ENCODE measurements around the gene NAP1L5. TPM values are rescaled to one million over a fixed set of nuclear protein-coding genes. Genes with fewer than 3 reads are reported as not detected.
A peak's percentile ranks its signal among the peaks of the same experiment; 100 is the strongest.

NAP1L5 gene
- total and polyA plus RNA-seq, 5 donors from 2014 or later: 1.8 to 9.0 (median 2.4) TPM

GRCh38 chr4:88731381-88731780, 33.8 kb upstream of the NAP1L5 start:
- Mint-ChIP-seq H3K36me3 (peaks cover 27% of the 10 kb centered on the region), H3K27ac (peak overlapping the region in 2 of 3 donors; percentile 47 to 78), H3K4me3 (no peak overlapping the region), H3K4me1 (peaks cover 0 to 5% (median 4%) of the 10 kb centered on the region in 4 donors), H3K27me3 (no peaks in the 10 kb centered on the region), H3K9me3 (no peaks in the 10 kb centered on the region)
- peaks cover 44% of the 10 kb centered on the region for H3K36me3 ChIP-seq (ENCODE audit: control insufficient read depth, insufficient read depth, low read length)
- no peak overlapping the region for H3K27ac ChIP-seq (ENCODE audit: insufficient read depth, low read length, poor library complexity, severe bottlenecking)
- no peaks in the 10 kb centered on the region for H3K9me3 ChIP-seq (ENCODE audit: control insufficient read depth in 2 of 2, low read length in 2 of 2)
- no peaks in the 10 kb centered on the region for H3K27me3 ChIP-seq (ENCODE audit: control insufficient read depth, insufficient read depth, low read length)
- H3K4me3 ChIP-seq (ENCODE audit: low read depth, low read length): no peak overlapping the region
- no peaks in the 10 kb centered on the region for H3K4me1 ChIP-seq (ENCODE audit: control insufficient read depth, insufficient read depth, low read length, poor library complexity, severe bottlenecking)
- DNase-seq (no peak), ATAC-seq (ENCODE audit: low read depth in 2 of 2) (no peak)

- H3K27ac ChIP-seq (ENCODE audit: insufficient read depth, low read length, poor library complexity, severe bottlenecking): no peak overlapping the region
- H3K4me1 ChIP-seq (ENCODE audit: control insufficient read depth, insufficient read depth, low read length, poor library complexity, severe bottlenecking): no peaks in the 10 kb centered on the region
- H3K27me3 ChIP-seq (ENCODE audit: control insufficient read depth, insufficient read depth, low read length): no peaks in the 10 kb centered on the region
- ATAC-seq (ENCODE audit: low read depth in 2 of 2) (no peak), DNase-seq (no peak)
- no peaks in the 10 kb centered on the region for H3K9me3 ChIP-seq (ENCODE audit: control insufficient read depth in 2 of 2, low read length in 2 of 2)
- Mint-ChIP-seq H3K4me3 (no peak overlapping the region), H3K27me3 (no peaks in the 10 kb centered on the region), H3K36me3 (peaks cover 30% of the 10 kb centered on the region), H3K27ac (peak overlapping the region in 1 of 3 donors; percentile 47), H3K9me3 (no peaks in the 10 kb centered on the region), H3K4me1 (peaks cover 0 to 5% (median 1%) of the 10 kb centered on the region in 4 donors)
- no peak overlapping the region for H3K4me3 ChIP-seq (ENCODE audit: low read depth, low read length)
- H3K36me3 ChIP-seq (ENCODE audit: control insufficient read depth, insufficient read depth, low read length): peaks cover 49% of the 10 kb centered on the region
These were observed 33.2 kb upstream of the NAP1L5 start for GRCh38 chr4:88730811-88731210.

- Histone ChIP-seq H3K27ac (ENCODE audit: insufficient read depth, low read length, poor library complexity, severe bottlenecking) (no peak overlapping the region), H3K4me3 (ENCODE audit: low read depth, low read length) (no peak overlapping the region), H3K4me1 (ENCODE audit: control insufficient read depth, insufficient read depth, low read length, poor library complexity, severe bottlenecking) (no peaks in the 10 kb centered on the region), H3K36me3 (ENCODE audit: control insufficient read depth, insufficient read depth, low read length) (peaks cover 61% of the 10 kb centered on the region), H3K27me3 (ENCODE audit: control insufficient read depth, insufficient read depth, low read length) (no peaks in the 10 kb centered on the region), H3K9me3 (ENCODE audit: control insufficient read depth in 2 of 2, low read length in 2 of 2) (no peaks in the 10 kb centered on the region)
- Mint-ChIP-seq H3K27ac (no peak overlapping the region), H3K4me1 (peaks cover 0 to 5% (median under 1%) of the 10 kb centered on the region in 4 donors), H3K4me3 (no peak overlapping the region), H3K27me3 (no peaks in the 10 kb centered on the region), H3K36me3 (peaks cover 32% of the 10 kb centered on the region), H3K9me3 (no peaks in the 10 kb centered on the region)
- DNase-seq (no peak), ATAC-seq (ENCODE audit: low read depth in 2 of 2) (no peak)
These were observed 31.6 kb upstream of the NAP1L5 start for GRCh38 chr4:88729146-88729760.

GRCh38 chr4:88728146-88728545, 30.5 kb upstream of the NAP1L5 start:
- no peak for ATAC-seq (ENCODE audit: low read depth in 2 of 2)
- H3K4me1 ChIP-seq (ENCODE audit: control insufficient read depth, insufficient read depth, low read length, poor library complexity, severe bottlenecking): no peaks in the 10 kb centered on the region
- no peaks in the 10 kb centered on the region for H3K9me3 ChIP-seq (ENCODE audit: control insufficient read depth in 2 of 2, low read length in 2 of 2)
- no peaks in the 10 kb centered on the region for H3K27me3 Mint-ChIP-seq
- no peak overlapping the region for H3K27ac ChIP-seq (ENCODE audit: insufficient read depth, low read length, poor library complexity, severe bottlenecking)
- H3K9me3 Mint-ChIP-seq: no peaks in the 10 kb centered on the region
- peak overlapping the region in 1 of 4 donors; percentile 3 for H3K4me3 Mint-ChIP-seq
- peaks cover 37% of the 10 kb centered on the region for H3K36me3 Mint-ChIP-seq
- H3K27ac Mint-ChIP-seq: peak overlapping the region in 1 of 3 donors; percentile 12
- H3K4me3 ChIP-seq (ENCODE audit: low read depth, low read length): no peak overlapping the region
- H3K4me1 Mint-ChIP-seq: peaks cover 0 to 5% (median 0%) of the 10 kb centered on the region in 4 donors
- no peak for DNase-seq
- no peaks in the 10 kb centered on the region for H3K27me3 ChIP-seq (ENCODE audit: control insufficient read depth, insufficient read depth, low read length)
- peaks cover 71% of the 10 kb centered on the region for H3K36me3 ChIP-seq (ENCODE audit: control insufficient read depth, insufficient read depth, low read length)

DNA sequence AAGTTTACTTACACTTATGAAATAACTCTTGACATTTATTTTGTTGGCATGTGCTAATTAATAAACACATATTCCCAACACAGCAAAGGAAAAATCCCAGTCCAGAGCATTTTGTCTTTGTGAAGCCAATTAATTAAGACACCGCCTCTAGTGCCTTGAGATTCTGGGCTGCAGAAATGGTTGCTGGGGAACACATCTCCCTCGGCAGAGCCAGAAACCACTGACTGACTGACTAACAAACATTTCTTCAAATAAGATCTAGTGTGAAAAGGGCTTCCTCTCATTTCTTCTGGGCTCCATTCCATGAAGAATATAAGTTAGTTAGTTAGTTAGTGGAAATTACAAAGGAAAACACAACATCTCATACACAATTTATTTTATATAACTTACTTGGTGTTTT, 28.4 kb upstream of the NAP1L5 start:
- no peak overlapping the region for H3K27ac ChIP-seq (ENCODE audit: insufficient read depth, low read length, poor library complexity, severe bottlenecking)
- H3K4me1 ChIP-seq (ENCODE audit: control insufficient read depth, insufficient read depth, low read length, poor library complexity, severe bottlenecking): no peaks in the 10 kb centered on the region
- Mint-ChIP-seq H3K9me3 (no peaks in the 10 kb centered on the region), H3K36me3 (peaks cover 43% of the 10 kb centered on the region), H3K27me3 (no peaks in the 10 kb centered on the region), H3K4me3 (no peak overlapping the region), H3K4me1 (peaks cover 0 to 5% (median 0%) of the 10 kb centered on the region in 4 donors), H3K27ac (no peak overlapping the region)
- no peak overlapping the region for H3K4me3 ChIP-seq (ENCODE audit: low read depth, low read length)
- no peak for ATAC-seq (ENCODE audit: low read depth in 2 of 2)
- no peak for DNase-seq
- H3K36me3 ChIP-seq (ENCODE audit: control insufficient read depth, insufficient read depth, low read length): peaks cover 83% of the 10 kb centered on the region
- H3K9me3 ChIP-seq (ENCODE audit: control insufficient read depth in 2 of 2, low read length in 2 of 2): no peaks in the 10 kb centered on the region
- H3K27me3 ChIP-seq (ENCODE audit: control insufficient read depth, insufficient read depth, low read length): no peaks in the 10 kb centered on the region

DNA sequence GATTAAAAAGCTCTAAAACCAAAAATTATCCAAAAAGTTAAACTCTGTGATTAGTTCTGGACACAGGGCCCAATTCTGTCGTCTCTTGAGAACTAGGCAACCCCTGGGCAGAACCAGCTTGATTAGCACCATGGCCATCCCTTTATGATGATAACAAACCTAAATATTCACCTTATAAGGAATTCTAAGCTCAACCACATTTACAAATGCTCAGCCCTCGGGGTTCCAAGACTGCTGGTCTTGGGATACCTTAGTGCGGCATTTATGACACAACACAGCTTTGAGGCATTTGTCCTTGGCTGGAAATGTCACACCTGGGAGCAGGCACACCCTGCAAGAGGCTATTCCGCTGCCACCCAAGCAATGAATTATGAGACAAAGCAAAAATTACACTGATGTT, 27.5 kb upstream of the NAP1L5 start:
- Histone ChIP-seq H3K4me1 (ENCODE audit: control insufficient read depth, insufficient read depth, low read length, poor library complexity, severe bottlenecking) (no peaks in the 10 kb centered on the region), H3K36me3 (ENCODE audit: control insufficient read depth, insufficient read depth, low read length) (peaks cover 82% of the 10 kb centered on the region), H3K27me3 (ENCODE audit: control insufficient read depth, insufficient read depth, low read length) (no peaks in the 10 kb centered on the region), H3K4me3 (ENCODE audit: low read depth, low read length) (no peak overlapping the region), H3K9me3 (ENCODE audit: control insufficient read depth in 2 of 2, low read length in 2 of 2) (no peaks in the 10 kb centered on the region), H3K27ac (ENCODE audit: insufficient read depth, low read length, poor library complexity, severe bottlenecking) (no peak overlapping the region)
- ATAC-seq (ENCODE audit: low read depth in 2 of 2): no peak
- H3K27me3 Mint-ChIP-seq: no peaks in the 10 kb centered on the region
- peaks cover 0 to 5% (median 0%) of the 10 kb centered on the region in 4 donors for H3K4me1 Mint-ChIP-seq
- H3K27ac Mint-ChIP-seq: peak overlapping the region in 1 of 3 donors; percentile 29
- no peak for DNase-seq
- H3K4me3 Mint-ChIP-seq: no peak overlapping the region
- H3K9me3 Mint-ChIP-seq: no peaks in the 10 kb centered on the region
- peaks cover 48% of the 10 kb centered on the region for H3K36me3 Mint-ChIP-seq

DNA sequence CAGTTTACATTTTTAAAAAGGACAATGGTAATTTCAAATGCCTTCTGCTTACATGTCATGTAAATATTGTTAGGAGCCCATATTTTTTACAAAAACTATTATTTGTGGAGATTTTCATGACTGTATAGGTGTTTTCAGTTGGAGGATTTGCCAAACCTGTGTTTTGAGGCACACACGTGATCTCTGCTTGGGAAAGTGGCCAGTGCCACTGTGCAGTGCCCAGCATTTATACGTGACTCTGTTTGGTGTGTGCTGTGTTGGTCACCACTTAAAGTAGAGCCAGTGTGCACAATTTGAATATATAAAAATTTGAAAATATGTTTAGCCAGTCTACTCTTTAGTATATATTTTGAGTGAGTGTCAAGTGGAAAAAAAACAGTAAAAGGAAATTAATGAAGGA, 26.8 kb upstream of the NAP1L5 start:
- H3K4me1 ChIP-seq (ENCODE audit: control insufficient read depth, insufficient read depth, low read length, poor library complexity, severe bottlenecking): no peaks in the 10 kb centered on the region
- no peak overlapping the region for H3K4me3 ChIP-seq (ENCODE audit: low read depth, low read length)
- H3K27ac ChIP-seq (ENCODE audit: insufficient read depth, low read length, poor library complexity, severe bottlenecking): no peak overlapping the region
- H3K27me3 Mint-ChIP-seq: no peaks in the 10 kb centered on the region
- ATAC-seq (ENCODE audit: low read depth in 2 of 2) (no peak), DNase-seq (no peak)
- H3K4me1 Mint-ChIP-seq: peaks cover 0 to 5% (median 0%) of the 10 kb centered on the region in 4 donors
- no peaks in the 10 kb centered on the region for H3K9me3 ChIP-seq (ENCODE audit: control insufficient read depth in 2 of 2, low read length in 2 of 2)
- peaks cover 79% of the 10 kb centered on the region for H3K36me3 ChIP-seq (ENCODE audit: control insufficient read depth, insufficient read depth, low read length)
- no peaks in the 10 kb centered on the region for H3K27me3 ChIP-seq (ENCODE audit: control insufficient read depth, insufficient read depth, low read length)
- peak overlapping the region in 1 of 3 donors; percentile 29 for H3K27ac Mint-ChIP-seq
- H3K9me3 Mint-ChIP-seq: no peaks in the 10 kb centered on the region
- H3K4me3 Mint-ChIP-seq: no peak overlapping the region
- H3K36me3 Mint-ChIP-seq: peaks cover 44% of the 10 kb centered on the region

DNA sequence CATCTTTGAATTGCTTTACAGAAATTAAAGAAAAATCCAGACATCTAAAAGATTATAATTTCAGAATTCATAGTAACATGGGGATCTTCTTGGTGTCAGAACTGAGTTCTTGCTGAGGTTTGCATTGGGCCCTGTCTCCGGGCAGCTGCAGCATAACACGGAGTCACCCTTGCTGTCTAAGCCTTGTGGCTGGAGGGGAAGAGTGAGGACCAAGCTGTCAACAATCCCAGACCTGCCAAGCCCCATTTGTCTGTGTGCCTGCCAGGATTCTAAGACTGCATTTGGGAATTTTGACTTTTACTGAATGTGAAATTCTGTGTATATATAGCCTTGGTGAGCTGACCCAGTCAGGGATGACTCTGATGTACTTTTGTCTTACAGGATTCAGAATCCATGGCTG, 25.2 kb upstream of the NAP1L5 start:
- Mint-ChIP-seq H3K27ac (peak overlapping the region in 1 of 3 donors; percentile 75), H3K4me3 (no peak overlapping the region), H3K36me3 (peaks cover 49% of the 10 kb centered on the region), H3K27me3 (no peaks in the 10 kb centered on the region), H3K9me3 (peaks cover 0 to 2% (median 0%) of the 10 kb centered on the region in 7 donors), H3K4me1 (no peaks in the 10 kb centered on the region)
- peaks cover 0 to 1% of the 10 kb centered on the region in 2 experiments for H3K9me3 ChIP-seq (ENCODE audit: control insufficient read depth in 2 of 2, low read length in 2 of 2)
- H3K27me3 ChIP-seq (ENCODE audit: control insufficient read depth, insufficient read depth, low read length): no peaks in the 10 kb centered on the region
- peak in 1 of 2 donors; percentile 6 for ATAC-seq (ENCODE audit: low read depth in 2 of 2)
- no peak overlapping the region for H3K27ac ChIP-seq (ENCODE audit: insufficient read depth, low read length, poor library complexity, severe bottlenecking)
- no peaks in the 10 kb centered on the region for H3K4me1 ChIP-seq (ENCODE audit: control insufficient read depth, insufficient read depth, low read length, poor library complexity, severe bottlenecking)
- H3K4me3 ChIP-seq (ENCODE audit: low read depth, low read length): no peak overlapping the region
- H3K36me3 ChIP-seq (ENCODE audit: control insufficient read depth, insufficient read depth, low read length): peaks cover 81% of the 10 kb centered on the region
- no peak for DNase-seq

Measured in CD4-positive, CD25-positive, alpha-beta regulatory T cell (primary cell).